H1 (cell line): Measurements from ENCODE around the gene SLC25A53.

ENCODE experiments used
- BRCA1 ChIP-seq: IDR thresholded peaks from 2 replicates; pipeline ENCODE4 v1.6.1; 2012; ENCODE audit warnings: low read depth, low read length, improper control_type of control experiment
- POLR2A ChIP-seq, 2 experiments: IDR thresholded peaks; 1 replicate in 1 of 2; 2 replicates in 1 of 2; pipeline ENCODE4 v1.6.1; 2011; ENCODE audit warnings: low read depth in 2 of 2, low read length in 2 of 2, mild to moderate bottlenecking in 2 of 2; ENCODE audit errors: control extremely low read depth in 1 of 2
- RBBP5 ChIP-seq: IDR thresholded peaks from 2 replicates; pipeline ENCODE4 v1.7.1; 2012; ENCODE audit warnings: low read depth, mild to moderate bottlenecking, inconsistent platforms, low read length, moderate library complexity, borderline replicate concordance

GRCh38 chrX:104136241-104137019 lies 20.4 kb downstream of the SLC25A53 start:
- TF ChIP-seq BRCA1 (no peak), RBBP5 (no peak), POLR2A (IDR thresholded peaks at IDR 0.05; ENCODE audit: control extremely low read depth in 1 of 2, low read depth in 2 of 2, low read length in 2 of 2) (no peak)
